Bronchus fibroblast of lung (primary cell): ENCODE results near the gene CHST3. TPM values are rescaled to one million over a fixed set of nuclear protein-coding genes. Genes with fewer than 3 reads are reported as not detected.

ENCODE experiments used
- total RNA-seq: library from RNA; depleted of rRNA; stranded (reverse); fragments of >200 nt; gene quantifications from 2 replicates; pipeline ENCODE4 v1.2.3, GENCODE V29; 2015

The CHST3 gene
- total RNA-seq: 15.2 and 17.1 TPM in 2 replicates

GRCh38 chr10:71964098-71964742 lies at the start of gene CHST3:
TSS of gene CHST3 (plus strand) at chr10:71964395. CDS start at chr10:72005843, 41,448 bp downstream.

Other genes with a start within 250 kb of the CHST3 start
- not detected in 2 replicates for gene C10orf105, start 244.6 kb upstream of the CHST3 start, total RNA-seq
- gene VSIR, start 190.9 kb upstream of the CHST3 start, total RNA-seq: 9.1 and 10.9 TPM in 2 replicates
- gene PSAP, start 113.1 kb upstream of the CHST3 start, total RNA-seq: 315 and 328 TPM in 2 replicates
- 0.15 and 0.34 TPM in 2 replicates for gene SPOCK2, start 124.2 kb downstream of the CHST3 start, total RNA-seq